Liver (tissue), 9 donors: ENCODE results near the gene SPINT3. TPM values are rescaled to one million over a fixed set of nuclear protein-coding genes. Genes with fewer than 3 reads are reported as not detected.

Experiments
- DNase-seq: peaks from one replicate; pipeline ENCODE4 v3.0.0-alpha.2; 2017; ENCODE audit warnings: low spot score
- H3K27ac ChIP-seq, 2 donors: one replicate each; pipeline ENCODE4 v1.7.0; 2013; ENCODE audit warnings: inconsistent platforms in 2 of 2, low read length in 2 of 2, control low read depth in 1 of 2, low read depth in 1 of 2, mild to moderate bottlenecking in 1 of 2
- H3K27me3 ChIP-seq, 4 donors: one replicate each; pipeline versions ENCODE4 v1.6.1 to v1.7.0; 2013; ENCODE audit warnings: low read length in 3 of 4, inconsistent platforms in 1 of 4, mild to moderate bottlenecking in 1 of 4, moderate library complexity in 1 of 4; ENCODE audit not compliant: control insufficient read depth in 4 of 4, insufficient read depth in 4 of 4
- H3K36me3 ChIP-seq, 4 donors: one replicate each; pipeline versions ENCODE4 v1.6.1 to v1.7.0; 2013; ENCODE audit warnings: low read length in 3 of 4, mild to moderate bottlenecking in 3 of 4, low read depth in 1 of 4, moderate library complexity in 1 of 4; ENCODE audit not compliant: control insufficient read depth in 4 of 4, insufficient read depth in 3 of 4
- H3K4me1 ChIP-seq, 4 donors: one replicate each; pipeline versions ENCODE4 v1.6.1 to v1.7.0; 2013; ENCODE audit warnings: low read length in 3 of 4, mild to moderate bottlenecking in 3 of 4, moderate library complexity in 1 of 4; ENCODE audit not compliant: control insufficient read depth in 4 of 4, insufficient read depth in 4 of 4
- H3K4me3 ChIP-seq, 3 donors: one replicate each; pipeline versions ENCODE4 v1.6.1 to v1.7.0; 2013; ENCODE audit warnings: low read length in 3 of 3, control low read depth in 1 of 3, low read depth in 1 of 3, mild to moderate bottlenecking in 1 of 3
- H3K9ac ChIP-seq, 2 donors: one replicate each; pipeline ENCODE4 v1.7.0; 2013; ENCODE audit warnings: low read length in 2 of 2, mild to moderate bottlenecking in 2 of 2, moderate library complexity in 2 of 2, control low read depth in 1 of 2, low read depth in 1 of 2
- H3K9me3 ChIP-seq, 4 donors: one replicate each; pipeline versions ENCODE4 v1.6.1 to v1.7.0; 2013; ENCODE audit warnings: low read length in 3 of 4; ENCODE audit not compliant: control insufficient read depth in 4 of 4
- ATF3 ChIP-seq: IDR thresholded peaks from 2 replicates; pipeline ENCODE4 v1.6.1; 2016; ENCODE audit warnings: antibody characterized with exemption
- CTCF ChIP-seq: fragments of 150-350 bp; IDR thresholded peaks from 2 replicates; pipeline ENCODE4 v1.5.1; 2017; ENCODE audit warnings: improper control_type of control experiment, low read depth, low read length; ENCODE audit not compliant: missing input control
- EGR1 ChIP-seq, 2 donors: IDR thresholded peaks; 2 replicates each; pipeline ENCODE4 v1.6.1; 2016 to 2018; ENCODE audit warnings: antibody characterized with exemption in 2 of 2, low read depth in 2 of 2
- FOXA1 ChIP-seq: IDR thresholded peaks from 2 replicates; pipeline ENCODE4 v1.6.1; 2016; ENCODE audit warnings: antibody characterized with exemption
- FOXA2 ChIP-seq: IDR thresholded peaks from 2 replicates; pipeline ENCODE4 v1.6.1; 2016; ENCODE audit warnings: antibody characterized with exemption
- GABPA ChIP-seq, 2 donors: IDR thresholded peaks in 1 of 2; conservative IDR thresholded peaks in 1 of 2; 2 replicates each; pipeline ENCODE4 v1.6.1; 2016; ENCODE audit warnings: antibody characterized with exemption in 2 of 2, mild to moderate bottlenecking in 1 of 2, moderate library complexity in 1 of 2
- HNF4A ChIP-seq, 2 donors: conservative IDR thresholded peaks; 2 replicates each; pipeline ENCODE4 v1.6.1; 2016; ENCODE audit warnings: antibody characterized with exemption in 2 of 2, mild to moderate bottlenecking in 2 of 2
- HNF4G ChIP-seq: IDR thresholded peaks from 2 replicates; pipeline ENCODE4 v1.6.1; 2016; ENCODE audit warnings: antibody characterized with exemption
- JUND ChIP-seq, 2 donors: IDR thresholded peaks; 2 replicates each; pipeline ENCODE4 v1.6.1; 2016; ENCODE audit warnings: antibody characterized with exemption in 2 of 2
- MAX ChIP-seq: IDR thresholded peaks from 2 replicates; pipeline ENCODE4 v1.6.1; 2016; ENCODE audit warnings: antibody characterized with exemption
- NR2F2 ChIP-seq: IDR thresholded peaks from 2 replicates; pipeline ENCODE4 v1.6.1; 2016; ENCODE audit warnings: antibody characterized with exemption
- RAD21 ChIP-seq, 2 donors: IDR thresholded peaks; 2 replicates each; pipeline ENCODE4 v1.6.1; 2016; ENCODE audit warnings: antibody characterized with exemption in 2 of 2, mild to moderate bottlenecking in 2 of 2
- REST ChIP-seq: IDR thresholded peaks from 2 replicates; pipeline ENCODE4 v1.6.1; 2016; ENCODE audit warnings: antibody characterized with exemption, mild to moderate bottlenecking
- RXRA ChIP-seq, 2 donors: IDR thresholded peaks; 2 replicates each; pipeline ENCODE4 v1.6.1; 2017 to 2018; ENCODE audit warnings: antibody characterized with exemption in 2 of 2, mild to moderate bottlenecking in 1 of 2
- SP1 ChIP-seq: IDR thresholded peaks from 2 replicates; pipeline ENCODE4 v1.6.1; 2018; ENCODE audit warnings: antibody characterized with exemption, mild to moderate bottlenecking
- TAF1 ChIP-seq: conservative IDR thresholded peaks from 2 replicates; pipeline ENCODE4 v1.6.1; 2016; ENCODE audit warnings: antibody characterized with exemption, mild to moderate bottlenecking
- YY1 ChIP-seq: IDR thresholded peaks from 2 replicates; pipeline ENCODE4 v1.6.1; 2016; ENCODE audit warnings: antibody characterized with exemption, mild to moderate bottlenecking
- ZBTB33 ChIP-seq: IDR thresholded peaks from 2 replicates; pipeline ENCODE4 v1.6.1; 2016; ENCODE audit warnings: antibody characterized with exemption
- WGBS: extraction: QIAGEN DNeasy Blood & Tissue Kit; methylation state at CpG from one replicate; pipeline ENCODE4 v1.1.7; 2013; 5-methylcytosine and 5-hydroxymethylcytosine counted together
- polyA plus RNA-seq, 2 donors: library from polyadenylated mRNA; stranded (reverse) in 1 of 2; unstranded in 1 of 2; fragments of 200-250 nt in 1 of 2; fragments of >200 nt in 1 of 2; fragmentation: Nextera tagmentation in 1 of 2; extraction: Ambion mirVana in 1 of 2; gene quantifications; one replicate each; pipeline versions ENCODE4 v1.2.1 to v1.2.3, GENCODE V29; 2013 to 2015
- total RNA-seq, 2 donors: library from RNA; depleted of rRNA; stranded (reverse); fragments of >200 nt; gene quantifications; one replicate each; pipeline ENCODE4 v1.2.3, GENCODE V29; 2014
- donor health status: healthy.
- donor health status: healthy.
- donor health status: healthy.
- donor health status: healthy.
- donor health status: healthy.

SPINT3 gene
- total and polyA plus RNA-seq, 4 donors: not detected

- no peaks in the 10 kb centered on the region for H3K36me3 ChIP-seq
- H3K27me3 ChIP-seq: peaks cover 3 to 21% (median 7%) of the 10 kb centered on the region in 4 donors
- TF ChIP-seq NR2F2: no peak
- no peak for TF ChIP-seq TAF1
- no peak for TF ChIP-seq RAD21 (IDR thresholded peaks at IDR 0.05)
- no peak for TF ChIP-seq JUND (IDR thresholded peaks at IDR 0.05)
- no peak for TF ChIP-seq ZBTB33
- TF ChIP-seq MAX: no peak
- no peak for TF ChIP-seq CTCF
- TF ChIP-seq FOXA2: no peak
- TF ChIP-seq GABPA (IDR thresholded peaks at IDR 0.05 in 1 of 2, conservative IDR thresholded peaks at IDR 0.05 in 1 of 2): no peak
- TF ChIP-seq REST: no peak
- TF ChIP-seq HNF4A (conservative IDR thresholded peaks at IDR 0.05): no peak
- no peak for TF ChIP-seq EGR1 (IDR thresholded peaks at IDR 0.05; ENCODE audit: low read depth in 2 of 2)
- no peak for TF ChIP-seq HNF4G
- TF ChIP-seq RXRA (IDR thresholded peaks at IDR 0.05): no peak
- TF ChIP-seq SP1: no peak
- TF ChIP-seq FOXA1: no peak
- no peak for TF ChIP-seq YY1
- no peak for TF ChIP-seq ATF3
- H3K9me3 ChIP-seq: no peaks in the 10 kb centered on the region
- H3K4me1 ChIP-seq: peaks cover 5 to 13% (median 11%) of the 10 kb centered on the region in 4 donors
- no peak overlapping the region for H3K27ac ChIP-seq
- H3K9ac ChIP-seq: no peak overlapping the region
- 90% methylated on average over 6 of the region's 6 CpGs for WGBS
- DNase-seq: no peak
- no peak overlapping the region for H3K4me3 ChIP-seq
Measured at GRCh38 chr20:45467172-45467571, 48.2 kb downstream of the SPINT3 start.
